SK-N-SH (cell line): Measurements from ENCODE around the gene RALY. TPM values are rescaled to one million over a fixed set of nuclear protein-coding genes. Genes with fewer than 3 reads are reported as not detected.

Source experiments
- CTCF ChIA-PET: fragments of 300-600, 350-600 bp; formaldehyde crosslinking; extraction: SDS; loops from one replicate; lab custom pipeline; 2021; lab: Yijun Ruan, JAX
- POLR2A ChIA-PET: fragments of 350-600 bp; sonication (Branson Sonifier 250); formaldehyde crosslinking; extraction: SDS; loops from one replicate; lab custom pipeline; 2020; ENCODE audit warnings: antibody characterized with exemption, inconsistent platforms; lab: Yijun Ruan, JAX
- DNase-seq: peaks from one replicate; pipeline ENCODE4 v3.0.0; 2012
- H2AFZ ChIP-seq: fragments of 200-600 bp; sonication (generic); 2 replicates; pipeline ENCODE4 v1.8.1; 2016; ENCODE audit warnings: antibody characterized with exemption, mild to moderate bottlenecking, low read depth
- H3F3A ChIP-seq: fragments of 200-600 bp; sonication (generic); replicated peaks from 2 replicates; pipeline ENCODE3; 2016; ENCODE audit warnings: antibody characterized with exemption, mild to moderate bottlenecking; ENCODE audit not compliant: insufficient read depth
- H3K27ac ChIP-seq, 2 experiments: fragments of 200-500 bp in 1 of 2; fragments of 200-600 bp in 1 of 2; sonication (Bioruptor generic) in 1 of 2; sonication (generic), shearing (Covaris generic) in 1 of 2; 2 replicates each; pipeline versions ENCODE4 v1.5.1 to v1.6.1; 2014 to 2016; ENCODE audit warnings: low read depth in 2 of 2, inconsistent platforms in 1 of 2, low read length in 1 of 2, mild to moderate bottlenecking in 1 of 2, mixed read lengths in 1 of 2
- H3K27me3 ChIP-seq: fragments of 200-600 bp; sonication (generic), shearing (Covaris generic); 2 replicates; pipeline ENCODE4 v1.6.1; 2016; ENCODE audit warnings: mixed run types; ENCODE audit not compliant: insufficient read depth
- H3K36me3 ChIP-seq, 2 experiments: fragments of 200-500 bp in 1 of 2; fragments of 200-600 bp in 1 of 2; sonication (Bioruptor generic) in 1 of 2; sonication (generic) in 1 of 2; replicated peaks in 1 of 2; 2 replicates each; pipeline versions ENCODE3 to v1.5.1; 2014 to 2016; ENCODE audit warnings: low read length in 1 of 2, mild to moderate bottlenecking in 1 of 2; ENCODE audit not compliant: insufficient read depth in 2 of 2, control insufficient read depth in 1 of 2
- H3K4me1 ChIP-seq, 2 experiments: fragments of 200-500 bp in 1 of 2; fragments of 200-600 bp in 1 of 2; sonication (Bioruptor generic) in 1 of 2; sonication (generic), shearing (Covaris generic) in 1 of 2; 2 replicates each; pipeline versions ENCODE4 v1.5.1 to v1.6.1; 2014 to 2016; ENCODE audit warnings: low read depth in 1 of 2, low read length in 1 of 2, mixed run types in 1 of 2; ENCODE audit not compliant: insufficient read depth in 2 of 2, control insufficient read depth in 1 of 2
- H3K4me2 ChIP-seq: fragments of 200-600 bp; sonication (generic), shearing (Covaris generic); 2 replicates; pipeline ENCODE4 v1.6.1; 2017; ENCODE audit warnings: mixed run types
- H3K4me3 ChIP-seq, 2 experiments: fragments of 200-500 bp in 1 of 2; fragments of 200-600 bp in 1 of 2; sonication (Bioruptor generic) in 1 of 2; sonication (generic), shearing (Covaris generic) in 1 of 2; 2 replicates each; pipeline versions ENCODE4 v1.5.1 to v1.8.1; 2014 to 2016; ENCODE audit warnings: low read depth in 2 of 2, inconsistent platforms in 1 of 2, low read length in 1 of 2, mild to moderate bottlenecking in 1 of 2, mixed read lengths in 1 of 2, moderate library complexity in 1 of 2
- H3K79me2 ChIP-seq: fragments of 200-600 bp; sonication (generic); 2 replicates; pipeline ENCODE4 v1.8.1; 2017; ENCODE audit warnings: mild to moderate bottlenecking; ENCODE audit not compliant: insufficient read depth
- H3K9ac ChIP-seq: fragments of 200-600 bp; sonication (generic); 2 replicates; pipeline ENCODE4 v1.6.1; 2017; ENCODE audit warnings: mixed run types
- H3K9me2 ChIP-seq: fragments of 200-600 bp; sonication (generic); 2 replicates; pipeline ENCODE4 v1.6.1; 2017; ENCODE audit warnings: mixed run types
- H3K9me3 ChIP-seq: fragments of 200-600 bp; sonication (generic); 2 replicates; pipeline ENCODE4 v1.6.1; 2017; ENCODE audit warnings: mixed run types, mild to moderate bottlenecking, moderate library complexity
- H4K20me1 ChIP-seq: fragments of 200-600 bp; sonication (generic); 2 replicates; pipeline ENCODE4 v1.6.1; 2017; ENCODE audit warnings: mild to moderate bottlenecking, mixed run types; ENCODE audit not compliant: insufficient read depth
- CHD2 ChIP-seq: fragments of 150-350 bp; IDR thresholded peaks from 2 replicates; pipeline ENCODE4 v1.6.1; 2018; ENCODE audit warnings: low read length; ENCODE audit not compliant: partially characterized antibody
- EP300 ChIP-seq, 2 experiments: IDR thresholded peaks; 2 replicates each; pipeline versions ENCODE4 v1.4.0 to v1.6.1; 2012; ENCODE audit warnings: borderline replicate concordance in 1 of 2, low read depth in 1 of 2, low read length in 1 of 2
- GABPA ChIP-seq: IDR thresholded peaks from 2 replicates; pipeline ENCODE4 v1.4.0; 2012; ENCODE audit warnings: low read depth, mild to moderate bottlenecking
- GATA2 ChIP-seq: sonication (generic); formaldehyde crosslinking; IDR thresholded peaks from 2 replicates; pipeline ENCODE4 v1.5.0; 2020; ENCODE audit warnings: mild to moderate bottlenecking, missing genetic modification reagents
- JUND ChIP-seq: IDR thresholded peaks from 2 replicates; pipeline ENCODE4 v1.4.0; 2012
- MEF2A ChIP-seq: IDR thresholded peaks from 2 replicates; pipeline ENCODE4 v1.4.0; 2012; ENCODE audit warnings: low read depth, borderline replicate concordance
- MXI1 ChIP-seq: IDR thresholded peaks from 2 replicates; pipeline ENCODE4 v1.6.1; 2012; ENCODE audit warnings: mild to moderate bottlenecking, low read depth, low read length, improper control_type of control experiment
- RAD21 ChIP-seq: IDR thresholded peaks from 2 replicates; pipeline ENCODE4 v1.6.1; 2012; ENCODE audit warnings: mild to moderate bottlenecking, low read length
- RFX5 ChIP-seq: IDR thresholded peaks from 2 replicates; pipeline ENCODE4 v1.6.1; 2012; ENCODE audit warnings: mild to moderate bottlenecking, improper control_type of control experiment, low read length
- RXRA ChIP-seq: IDR thresholded peaks from 2 replicates; pipeline ENCODE4 v1.4.0; 2012; ENCODE audit warnings: low read depth, mild to moderate bottlenecking, borderline replicate concordance
- SIN3A ChIP-seq: IDR thresholded peaks from 2 replicates; pipeline ENCODE4 v1.6.1; 2012; ENCODE audit warnings: low read depth, mild to moderate bottlenecking, low read length, moderate library complexity, borderline replicate concordance
- TAF1 ChIP-seq: IDR thresholded peaks from 2 replicates; pipeline ENCODE4 v1.6.1; 2012; ENCODE audit warnings: low read depth, mild to moderate bottlenecking, low read length, moderate library complexity, borderline replicate concordance
- TCF12 ChIP-seq: IDR thresholded peaks from 2 replicates; pipeline ENCODE4 v1.4.0; 2012
- TEAD4 ChIP-seq: IDR thresholded peaks from 2 replicates; pipeline ENCODE4 v1.4.0; 2012; ENCODE audit warnings: mild to moderate bottlenecking, borderline replicate concordance; ENCODE audit not compliant: insufficient read depth
- whole genome bisulfite sequencing: methylation state at CpG from one replicate; pipeline ENCODE4 v1.1.6; 2017; ENCODE audit warnings: low lambda C conversion rate; 5-methylcytosine and 5-hydroxymethylcytosine counted together
- polyA plus RNA-seq, 3 experiments: library from polyadenylated mRNA; depleted of rRNA; stranded (reverse); fragments of >200 nt; gene quantifications; 2 replicates each; pipeline ENCODE4 v1.2.3, GENCODE V29; 2012
- TF ChIP-seq, protein P1 (sequence below): fragments of 200-600 bp; sonication (generic); IDR thresholded peaks from 2 replicates; pipeline ENCODE4 v1.6.1; 2017; ENCODE audit warnings: antibody characterized with exemption, mild to moderate bottlenecking, moderate library complexity
- TF ChIP-seq, protein P2 (sequence below): IDR thresholded peaks from 2 replicates; pipeline ENCODE4 v1.4.0; 2012; ENCODE audit warnings: low read depth
- TF ChIP-seq, protein P3 (sequence below): IDR thresholded peaks from 2 replicates; pipeline ENCODE4 v1.6.1; 2012; ENCODE audit warnings: mild to moderate bottlenecking, low read depth, low read length, moderate library complexity
- TF ChIP-seq, protein P4 (sequence below): fragments of 150-350 bp; IDR thresholded peaks from 2 replicates; pipeline ENCODE4 v1.6.1; 2017; ENCODE audit warnings: antibody characterized with exemption, low read length, low read depth, borderline replicate concordance

The RALY gene
- polyA plus RNA-seq, 1 of the 3 experiments (the other 2 are of a cell fraction), result 130 TPM

DNA sequence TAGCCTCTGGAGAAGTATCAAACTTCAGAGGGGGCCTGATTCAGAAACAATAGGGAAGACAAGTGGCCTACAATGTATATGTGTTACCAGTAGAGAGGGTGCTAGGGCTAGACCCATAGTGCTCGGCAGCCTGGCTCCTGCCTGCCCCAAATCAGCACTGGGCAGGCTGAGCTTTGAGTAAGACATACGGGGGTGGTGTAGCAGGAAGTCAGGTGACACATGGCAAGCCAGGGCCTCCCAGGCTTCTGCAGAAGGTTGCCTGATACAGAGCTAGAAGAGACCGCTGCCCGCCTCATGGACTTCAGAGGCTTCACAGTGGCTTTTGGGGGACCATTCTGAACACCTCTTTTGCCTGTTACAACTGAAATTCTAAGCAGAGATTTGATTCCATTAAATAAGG, 43.4 kb downstream of the RALY start:
- no peak overlapping the region; a peak in 1 of 4 replicates for H3K27ac ChIP-seq
- H3K4me2 ChIP-seq, result no peak overlapping the region
- H2AFZ ChIP-seq, result no peak overlapping the region
- H3K36me3 ChIP-seq, result peaks cover 15 to 20% of the 10 kb centered on the region in 2 experiments
- H3F3A ChIP-seq, result no peaks in the 10 kb centered on the region
- DNase-seq, result no peak
- CTCF ChIA-PET, result interaction anchor here (1.5 kb wide), 2 partner anchors 32 to 174 kb away, joined by 4 read pairs; no protein-coding TSS in a partner anchor
- peaks cover 82% of the 10 kb centered on the region for H4K20me1 ChIP-seq
- no peak overlapping the region for H3K4me3 ChIP-seq
- no peak for TF ChIP-seq JUND
- no peak for TF ChIP-seq GATA2
- TF ChIP-seq EP300 (IDR thresholded peaks at IDR 0.05; ENCODE audit: borderline replicate concordance in 1 of 2, low read depth in 1 of 2, low read length in 1 of 2), result no peak
- no peak for TF ChIP-seq SIN3A
- TF ChIP-seq RXRA, result no peak
- TF ChIP-seq, protein P1, sequence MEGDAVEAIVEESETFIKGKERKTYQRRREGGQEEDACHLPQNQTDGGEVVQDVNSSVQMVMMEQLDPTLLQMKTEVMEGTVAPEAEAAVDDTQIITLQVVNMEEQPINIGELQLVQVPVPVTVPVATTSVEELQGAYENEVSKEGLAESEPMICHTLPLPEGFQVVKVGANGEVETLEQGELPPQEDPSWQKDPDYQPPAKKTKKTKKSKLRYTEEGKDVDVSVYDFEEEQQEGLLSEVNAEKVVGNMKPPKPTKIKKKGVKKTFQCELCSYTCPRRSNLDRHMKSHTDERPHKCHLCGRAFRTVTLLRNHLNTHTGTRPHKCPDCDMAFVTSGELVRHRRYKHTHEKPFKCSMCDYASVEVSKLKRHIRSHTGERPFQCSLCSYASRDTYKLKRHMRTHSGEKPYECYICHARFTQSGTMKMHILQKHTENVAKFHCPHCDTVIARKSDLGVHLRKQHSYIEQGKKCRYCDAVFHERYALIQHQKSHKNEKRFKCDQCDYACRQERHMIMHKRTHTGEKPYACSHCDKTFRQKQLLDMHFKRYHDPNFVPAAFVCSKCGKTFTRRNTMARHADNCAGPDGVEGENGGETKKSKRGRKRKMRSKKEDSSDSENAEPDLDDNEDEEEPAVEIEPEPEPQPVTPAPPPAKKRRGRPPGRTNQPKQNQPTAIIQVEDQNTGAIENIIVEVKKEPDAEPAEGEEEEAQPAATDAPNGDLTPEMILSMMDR, result no peak
- TF ChIP-seq CHD2, result no peak
- no peak for TF ChIP-seq GABPA
- TF ChIP-seq, protein P2, sequence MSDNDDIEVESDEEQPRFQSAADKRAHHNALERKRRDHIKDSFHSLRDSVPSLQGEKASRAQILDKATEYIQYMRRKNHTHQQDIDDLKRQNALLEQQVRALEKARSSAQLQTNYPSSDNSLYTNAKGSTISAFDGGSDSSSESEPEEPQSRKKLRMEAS, result no peak
- TF ChIP-seq MXI1, result no peak
- no peak for TF ChIP-seq RFX5
- no peaks in the 10 kb centered on the region for H3K9me2 ChIP-seq
- peaks cover 4 to 18% of the 10 kb centered on the region in 2 experiments; a peak in 2 of 4 replicates for H3K4me1 ChIP-seq
- H3K27me3 ChIP-seq, result no peaks in the 10 kb centered on the region
- H3K79me2 ChIP-seq, result peaks cover 85% of the 10 kb centered on the region
- WGBS, result 97% methylated on average over 2 of the region's 4 CpGs
- no peak overlapping the region for H3K9ac ChIP-seq
- no peaks in the 10 kb centered on the region for H3K9me3 ChIP-seq
- POLR2A ChIA-PET, result no interaction called here

DNA sequence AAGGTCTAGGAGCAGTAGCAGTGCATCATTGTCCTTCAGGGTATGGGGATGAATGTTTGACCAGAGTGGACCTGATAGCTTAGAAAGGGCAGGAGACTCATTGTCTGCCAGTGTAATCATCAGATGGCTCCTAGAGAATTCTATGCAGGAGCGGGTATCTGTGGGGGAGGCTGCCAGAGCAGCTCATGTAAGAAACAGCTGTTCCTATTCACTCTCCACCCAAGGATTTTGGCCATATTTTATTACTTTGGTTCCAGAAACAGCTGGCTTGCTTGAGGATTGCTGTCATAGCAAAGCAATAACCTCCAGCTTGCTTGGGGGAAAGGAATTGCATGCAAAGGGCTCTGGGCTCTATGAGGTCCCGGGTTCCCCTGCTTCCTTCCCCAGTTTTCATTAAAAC, 44.1 kb downstream of the RALY start:
- Histone ChIP-seq H3K9me2 (no peaks in the 10 kb centered on the region), H3K9me3 (no peaks in the 10 kb centered on the region), H3K27me3 (no peaks in the 10 kb centered on the region), H3K4me3 (no peak overlapping the region), H2AFZ (no peak overlapping the region), H4K20me1 (peaks cover 85% of the 10 kb centered on the region), H3K36me3 (peaks cover 9 to 18% of the 10 kb centered on the region in 2 experiments), H3K9ac (no peak overlapping the region), H3K27ac (no peak overlapping the region; a peak in 1 of 4 replicates), H3K4me1 (peaks cover 4 to 21% of the 10 kb centered on the region in 2 experiments; a peak in 2 of 4 replicates), H3K79me2 (peaks cover 83% of the 10 kb centered on the region), H3K4me2 (no peak overlapping the region), H3F3A (no peaks in the 10 kb centered on the region)
- POLR2A ChIA-PET, result no interaction called here
- DNase-seq, result no peak
- CTCF ChIA-PET, result interaction anchor here (1.0 to 1.5 kb wide), 5 partner anchors 10 to 209 kb away, joined by 3 to 4 read pairs (median 4); no protein-coding TSS in a partner anchor
- WGBS, result 93% methylated on average over 2 of the region's 2 CpGs
- TF ChIP-seq RAD21, result no peak
- no peak for TF ChIP-seq TEAD4
- TF ChIP-seq, protein P2, result no peak
- TF ChIP-seq, protein P3, sequence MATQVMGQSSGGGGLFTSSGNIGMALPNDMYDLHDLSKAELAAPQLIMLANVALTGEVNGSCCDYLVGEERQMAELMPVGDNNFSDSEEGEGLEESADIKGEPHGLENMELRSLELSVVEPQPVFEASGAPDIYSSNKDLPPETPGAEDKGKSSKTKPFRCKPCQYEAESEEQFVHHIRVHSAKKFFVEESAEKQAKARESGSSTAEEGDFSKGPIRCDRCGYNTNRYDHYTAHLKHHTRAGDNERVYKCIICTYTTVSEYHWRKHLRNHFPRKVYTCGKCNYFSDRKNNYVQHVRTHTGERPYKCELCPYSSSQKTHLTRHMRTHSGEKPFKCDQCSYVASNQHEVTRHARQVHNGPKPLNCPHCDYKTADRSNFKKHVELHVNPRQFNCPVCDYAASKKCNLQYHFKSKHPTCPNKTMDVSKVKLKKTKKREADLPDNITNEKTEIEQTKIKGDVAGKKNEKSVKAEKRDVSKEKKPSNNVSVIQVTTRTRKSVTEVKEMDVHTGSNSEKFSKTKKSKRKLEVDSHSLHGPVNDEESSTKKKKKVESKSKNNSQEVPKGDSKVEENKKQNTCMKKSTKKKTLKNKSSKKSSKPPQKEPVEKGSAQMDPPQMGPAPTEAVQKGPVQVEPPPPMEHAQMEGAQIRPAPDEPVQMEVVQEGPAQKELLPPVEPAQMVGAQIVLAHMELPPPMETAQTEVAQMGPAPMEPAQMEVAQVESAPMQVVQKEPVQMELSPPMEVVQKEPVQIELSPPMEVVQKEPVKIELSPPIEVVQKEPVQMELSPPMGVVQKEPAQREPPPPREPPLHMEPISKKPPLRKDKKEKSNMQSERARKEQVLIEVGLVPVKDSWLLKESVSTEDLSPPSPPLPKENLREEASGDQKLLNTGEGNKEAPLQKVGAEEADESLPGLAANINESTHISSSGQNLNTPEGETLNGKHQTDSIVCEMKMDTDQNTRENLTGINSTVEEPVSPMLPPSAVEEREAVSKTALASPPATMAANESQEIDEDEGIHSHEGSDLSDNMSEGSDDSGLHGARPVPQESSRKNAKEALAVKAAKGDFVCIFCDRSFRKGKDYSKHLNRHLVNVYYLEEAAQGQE, result no peak
- no peak for TF ChIP-seq CHD2
- TF ChIP-seq, protein P1, result no peak
- TF ChIP-seq, protein P4, sequence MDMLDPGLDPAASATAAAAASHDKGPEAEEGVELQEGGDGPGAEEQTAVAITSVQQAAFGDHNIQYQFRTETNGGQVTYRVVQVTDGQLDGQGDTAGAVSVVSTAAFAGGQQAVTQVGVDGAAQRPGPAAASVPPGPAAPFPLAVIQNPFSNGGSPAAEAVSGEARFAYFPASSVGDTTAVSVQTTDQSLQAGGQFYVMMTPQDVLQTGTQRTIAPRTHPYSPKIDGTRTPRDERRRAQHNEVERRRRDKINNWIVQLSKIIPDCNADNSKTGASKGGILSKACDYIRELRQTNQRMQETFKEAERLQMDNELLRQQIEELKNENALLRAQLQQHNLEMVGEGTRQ, result no peak
- no peak for TF ChIP-seq SIN3A
- TF ChIP-seq TAF1, result no peak
- TF ChIP-seq MEF2A, result no peak
- no peak for TF ChIP-seq GABPA
- TF ChIP-seq TCF12, result no peak
